ENCODE results near the gene DPEP3.

Gene DPEP3

DNA sequence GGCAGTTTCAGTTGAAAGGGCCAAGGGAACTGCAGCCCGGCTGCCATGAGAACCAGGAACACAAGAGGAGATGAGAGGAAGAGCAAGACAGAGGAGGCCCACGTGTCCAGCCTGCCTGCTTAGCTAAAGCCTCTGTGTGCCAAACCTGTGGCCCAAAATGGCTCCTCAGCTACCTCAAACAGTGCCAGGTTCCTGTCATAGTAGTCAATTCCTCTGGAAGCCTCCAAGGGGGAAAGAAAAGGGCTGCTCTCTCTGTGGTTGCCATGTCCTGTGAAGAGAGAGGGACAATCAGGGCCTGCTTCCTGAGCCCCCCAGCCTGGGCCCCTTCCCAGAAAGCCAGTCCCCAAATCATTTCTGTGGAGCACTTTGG is 17.0 kb downstream of the DPEP3 start:
- H3K9me3 ChIP-seq (ENCODE audit: control insufficient read depth, low read depth, low read length), result no peaks in the 10 kb centered on the region
- no peak overlapping the region for H3K4me3 ChIP-seq (ENCODE audit: low read length)
- H3K36me3 ChIP-seq (ENCODE audit: control insufficient read depth, low read depth, low read length), result peaks cover 35% of the 10 kb centered on the region
- peaks cover 14% of the 10 kb centered on the region for H3K4me1 ChIP-seq (ENCODE audit: control insufficient read depth, low read depth, low read length)
- no peak overlapping the region for H3K9ac ChIP-seq (ENCODE audit: low read length)
- no peaks in the 10 kb centered on the region for H3K27me3 ChIP-seq (ENCODE audit: control insufficient read depth, insufficient read depth, low read length)
- no peak overlapping the region for H3K27ac ChIP-seq (ENCODE audit: low read length)

DNA sequence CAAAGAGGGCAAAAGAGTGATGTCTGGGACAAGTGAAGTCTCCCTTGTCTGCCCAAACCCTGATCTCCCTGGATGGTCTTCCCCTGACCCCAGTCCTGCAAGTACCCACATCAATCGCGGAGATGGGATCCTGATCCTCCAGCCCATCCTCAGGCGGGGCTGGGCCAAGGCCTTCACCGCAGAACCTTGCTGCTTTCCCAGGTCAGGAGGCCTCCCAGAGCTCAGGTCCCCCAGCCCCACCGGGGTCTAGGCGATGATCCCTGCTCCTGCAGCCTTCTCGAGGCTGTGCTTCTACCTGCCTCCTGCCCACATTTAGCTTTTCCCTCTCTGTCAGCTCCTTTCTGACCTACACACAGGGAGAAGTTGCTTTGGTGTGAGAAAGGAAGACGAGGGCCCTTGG is 18.2 kb downstream of the DPEP3 start:
- H3K4me1 ChIP-seq (ENCODE audit: control insufficient read depth, low read depth, low read length), result peaks cover 8% of the 10 kb centered on the region
- no peaks in the 10 kb centered on the region for H3K9me3 ChIP-seq (ENCODE audit: control insufficient read depth, low read depth, low read length)
- H3K27me3 ChIP-seq (ENCODE audit: control insufficient read depth, insufficient read depth, low read length), result no peaks in the 10 kb centered on the region
- H3K27ac ChIP-seq (ENCODE audit: low read length), result no peak overlapping the region
- H3K36me3 ChIP-seq (ENCODE audit: control insufficient read depth, low read depth, low read length), result peaks cover 35% of the 10 kb centered on the region
- no peak overlapping the region for H3K9ac ChIP-seq (ENCODE audit: low read length)
- H3K4me3 ChIP-seq (ENCODE audit: low read length), result no peak overlapping the region

DNA sequence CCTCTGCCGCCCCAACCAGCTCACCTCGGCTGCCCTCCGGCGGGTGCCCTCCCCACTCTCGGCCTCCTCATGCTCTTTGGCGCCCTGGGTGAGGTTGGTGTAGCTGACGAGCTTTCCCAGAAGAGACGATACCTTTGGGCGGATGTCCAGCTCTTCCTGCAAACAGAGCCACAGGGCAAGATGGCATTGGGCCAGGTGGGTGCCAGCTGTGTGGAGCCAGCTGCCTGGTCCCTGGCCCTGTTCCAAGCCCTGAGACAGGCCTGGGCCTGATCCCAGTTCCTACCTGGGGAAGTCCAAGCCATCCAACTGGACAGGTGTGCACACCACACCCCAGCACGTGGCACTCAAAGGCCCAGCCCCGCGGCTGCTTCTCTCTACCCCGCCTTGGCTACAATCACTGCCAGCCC is 18.7 kb downstream of the DPEP3 start:
- Histone ChIP-seq H3K4me3 (ENCODE audit: low read length) (no peak overlapping the region), H3K36me3 (ENCODE audit: control insufficient read depth, low read depth, low read length) (peaks cover 35% of the 10 kb centered on the region), H3K4me1 (ENCODE audit: control insufficient read depth, low read depth, low read length) (peaks cover 2% of the 10 kb centered on the region), H3K9ac (ENCODE audit: low read length) (no peak overlapping the region), H3K27ac (ENCODE audit: low read length) (no peak overlapping the region), H3K27me3 (ENCODE audit: control insufficient read depth, insufficient read depth, low read length) (no peaks in the 10 kb centered on the region), H3K9me3 (ENCODE audit: control insufficient read depth, low read depth, low read length) (no peaks in the 10 kb centered on the region)

DNA sequence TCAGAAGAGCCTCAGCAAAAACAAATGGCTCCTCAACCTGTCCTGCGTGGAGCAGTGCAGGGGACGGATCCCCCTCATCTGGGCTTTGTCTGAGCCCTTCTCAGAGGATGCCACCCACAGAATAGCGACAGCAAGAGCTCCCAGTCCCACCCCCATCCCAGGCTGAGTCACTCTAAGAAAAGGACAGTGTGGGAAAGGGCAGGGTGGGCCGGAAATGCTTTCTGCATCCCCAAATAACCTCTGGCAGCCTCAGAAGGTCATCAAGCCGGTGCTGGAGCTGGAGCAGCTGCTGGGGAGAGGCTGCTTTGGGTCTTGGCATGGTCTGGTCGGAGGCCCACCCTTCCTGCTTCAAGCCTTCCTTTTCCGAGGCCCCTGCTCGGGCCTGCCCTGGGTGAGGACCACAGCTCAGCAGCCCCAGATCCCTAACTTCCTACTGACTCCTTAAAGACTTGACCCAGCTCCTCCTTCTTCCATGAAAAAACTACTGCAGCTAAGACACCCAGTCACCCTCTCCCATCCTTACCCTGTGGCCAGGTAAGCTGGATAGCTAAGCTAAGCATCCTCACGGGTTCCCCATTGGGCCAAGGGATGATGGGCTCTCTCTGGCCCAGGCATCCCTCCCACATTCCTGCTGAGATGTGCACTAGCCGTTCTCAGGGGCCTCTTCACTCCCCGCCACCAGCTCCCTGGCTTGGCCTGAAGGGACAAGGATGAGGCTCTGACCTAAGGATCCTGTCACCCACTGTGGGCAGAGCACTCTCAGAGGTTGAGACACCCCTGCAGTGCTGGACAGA is 20.6 kb downstream of the DPEP3 start:
- peaks cover 35% of the 10 kb centered on the region for H3K36me3 ChIP-seq (ENCODE audit: control insufficient read depth, low read depth, low read length)
- H3K27me3 ChIP-seq (ENCODE audit: control insufficient read depth, insufficient read depth, low read length), result no peaks in the 10 kb centered on the region
- H3K9me3 ChIP-seq (ENCODE audit: control insufficient read depth, low read depth, low read length), result no peaks in the 10 kb centered on the region
- H3K4me3 ChIP-seq (ENCODE audit: low read length), result no peak overlapping the region
- H3K9ac ChIP-seq (ENCODE audit: low read length), result no peak overlapping the region
- H3K4me1 ChIP-seq (ENCODE audit: control insufficient read depth, low read depth, low read length), result no peaks in the 10 kb centered on the region
- H3K27ac ChIP-seq (ENCODE audit: low read length), result no peak overlapping the region

DNA sequence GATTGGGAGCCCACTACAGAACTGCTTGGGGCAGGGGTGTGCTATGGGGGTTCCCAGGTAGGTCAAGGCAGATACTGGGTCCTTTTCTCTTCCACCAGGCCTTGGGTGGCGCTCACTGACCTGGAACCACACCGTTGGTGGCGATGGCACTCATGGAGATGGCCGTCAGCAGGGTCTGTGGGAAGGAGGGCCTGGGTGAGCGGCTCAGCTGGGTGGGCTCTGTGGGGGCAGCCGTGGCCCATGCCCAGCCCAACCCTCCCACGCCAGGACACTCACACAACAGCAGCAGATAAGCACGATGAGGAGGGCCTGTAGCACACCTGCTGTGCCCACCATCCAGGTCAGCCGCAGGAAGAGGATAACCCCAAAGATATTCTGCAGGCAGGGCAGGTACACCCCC is 22.7 kb downstream of the DPEP3 start:
- Histone ChIP-seq H3K9ac (ENCODE audit: low read length) (no peak overlapping the region), H3K27me3 (ENCODE audit: control insufficient read depth, insufficient read depth, low read length) (no peaks in the 10 kb centered on the region), H3K4me3 (ENCODE audit: low read length) (no peak overlapping the region), H3K9me3 (ENCODE audit: control insufficient read depth, low read depth, low read length) (no peaks in the 10 kb centered on the region), H3K27ac (ENCODE audit: low read length) (no peak overlapping the region), H3K4me1 (ENCODE audit: control insufficient read depth, low read depth, low read length) (no peaks in the 10 kb centered on the region), H3K36me3 (ENCODE audit: control insufficient read depth, low read depth, low read length) (peaks cover 40% of the 10 kb centered on the region)

DNA sequence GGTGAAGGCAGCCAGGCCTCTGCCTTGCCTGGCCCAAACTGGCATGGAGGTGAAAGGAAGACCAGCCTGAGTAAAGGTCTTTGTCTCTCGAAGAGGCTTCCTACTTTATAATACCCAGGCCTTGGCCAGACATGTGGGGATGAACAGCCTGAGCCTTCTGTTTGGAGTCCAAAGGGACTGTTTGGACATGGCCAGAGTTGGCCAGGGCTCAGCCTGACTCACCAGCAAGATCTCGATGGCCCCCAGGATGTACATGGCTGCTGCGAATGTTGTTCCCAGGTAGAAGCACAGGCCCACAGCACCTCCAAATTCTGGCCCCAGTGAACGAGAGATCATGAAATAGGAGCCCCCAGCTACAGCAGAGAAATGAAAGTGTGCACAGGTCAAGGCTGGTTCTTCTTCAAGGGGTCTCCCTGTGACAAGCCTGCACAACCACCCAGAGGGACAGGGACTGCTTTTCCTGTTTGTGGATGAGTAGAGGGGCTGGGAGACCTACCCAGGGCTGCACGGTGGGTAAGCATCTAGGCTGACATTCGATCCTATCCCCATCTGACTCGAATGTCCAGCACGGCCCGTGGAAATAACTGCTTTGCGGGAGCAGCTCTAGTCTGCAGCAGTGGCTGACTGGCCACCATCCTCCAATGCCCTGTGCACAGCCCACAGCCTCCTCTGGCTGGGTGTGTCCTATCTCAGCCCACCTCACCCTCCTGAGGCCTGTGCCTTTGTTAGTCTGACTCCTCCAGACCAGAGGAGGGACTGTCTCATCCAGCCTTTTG is 25.7 kb downstream of the DPEP3 start:
- H3K4me3 ChIP-seq (ENCODE audit: low read length), result no peak overlapping the region
- H3K27ac ChIP-seq (ENCODE audit: low read length), result no peak overlapping the region
- H3K9ac ChIP-seq (ENCODE audit: low read length), result no peak overlapping the region
- H3K9me3 ChIP-seq (ENCODE audit: control insufficient read depth, low read depth, low read length), result no peaks in the 10 kb centered on the region
- peaks cover 39% of the 10 kb centered on the region for H3K36me3 ChIP-seq (ENCODE audit: control insufficient read depth, low read depth, low read length)
- no peaks in the 10 kb centered on the region for H3K4me1 ChIP-seq (ENCODE audit: control insufficient read depth, low read depth, low read length)
- H3K27me3 ChIP-seq (ENCODE audit: control insufficient read depth, insufficient read depth, low read length), result no peaks in the 10 kb centered on the region

DNA sequence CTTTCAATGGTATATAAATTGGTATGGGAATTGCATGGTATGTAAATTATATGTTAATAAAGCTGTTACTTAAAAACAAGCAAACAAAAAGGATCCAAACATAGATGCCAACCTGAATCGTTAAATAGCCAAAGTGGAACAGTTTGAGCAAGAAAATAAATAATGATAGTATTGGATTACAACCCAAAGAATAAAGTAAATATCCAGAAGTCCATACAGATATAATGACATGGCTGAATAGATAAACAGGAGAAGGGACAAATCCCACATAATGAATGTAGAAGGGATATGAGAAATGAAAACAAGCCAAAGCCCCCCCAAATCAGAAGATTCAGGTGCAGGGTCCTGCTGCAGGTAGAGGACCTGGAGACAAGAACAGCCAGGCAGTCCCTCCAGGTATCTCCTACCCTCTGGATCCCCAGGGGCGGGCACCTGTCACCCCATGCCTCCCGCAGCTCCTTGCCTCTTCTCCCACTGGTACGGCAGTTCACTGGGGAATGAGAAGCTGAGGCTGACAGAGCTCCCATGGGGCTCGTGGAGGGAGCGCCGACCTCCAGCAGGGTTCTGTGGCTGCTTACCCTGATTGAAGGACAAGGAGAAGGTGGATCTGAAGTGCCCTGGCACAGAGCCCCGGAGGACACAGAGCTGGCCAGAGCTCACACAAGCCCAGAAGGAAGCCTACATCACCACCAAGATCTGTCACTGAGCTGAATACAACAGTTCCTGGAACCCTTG is 26.5 kb downstream of the DPEP3 start:
- H3K27me3 ChIP-seq (ENCODE audit: control insufficient read depth, insufficient read depth, low read length), result no peaks in the 10 kb centered on the region
- no peak overlapping the region for H3K27ac ChIP-seq (ENCODE audit: low read length)
- peaks cover 32% of the 10 kb centered on the region for H3K36me3 ChIP-seq (ENCODE audit: control insufficient read depth, low read depth, low read length)
- H3K9me3 ChIP-seq (ENCODE audit: control insufficient read depth, low read depth, low read length), result no peaks in the 10 kb centered on the region
- no peaks in the 10 kb centered on the region for H3K4me1 ChIP-seq (ENCODE audit: control insufficient read depth, low read depth, low read length)
- H3K9ac ChIP-seq (ENCODE audit: low read length), result no peak overlapping the region
- no peak overlapping the region for H3K4me3 ChIP-seq (ENCODE audit: low read length)

DNA sequence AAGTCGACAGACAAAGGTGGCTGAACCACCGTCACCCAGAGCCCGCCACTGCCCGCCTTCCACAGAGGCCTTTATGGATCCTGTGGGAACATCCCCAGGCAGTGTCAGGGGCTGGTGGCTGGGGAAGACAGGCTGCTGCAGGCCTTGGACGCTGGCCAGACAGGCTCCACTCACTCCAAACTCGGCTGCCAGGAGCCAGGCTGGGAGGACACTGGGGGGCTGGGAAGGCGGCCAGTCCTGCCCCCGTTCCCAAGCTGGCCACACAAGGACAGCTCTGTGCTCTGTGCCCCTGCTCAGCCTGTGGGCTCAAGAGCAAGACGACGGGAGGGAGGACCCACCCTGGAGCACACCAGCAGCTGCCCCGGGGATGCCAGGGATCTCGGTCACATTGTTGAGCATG is 28.8 kb downstream of the DPEP3 start:
- Histone ChIP-seq H3K36me3 (ENCODE audit: control insufficient read depth, low read depth, low read length) (peaks cover 36% of the 10 kb centered on the region), H3K27ac (ENCODE audit: low read length) (no peak overlapping the region), H3K9ac (ENCODE audit: low read length) (no peak overlapping the region), H3K27me3 (ENCODE audit: control insufficient read depth, insufficient read depth, low read length) (no peaks in the 10 kb centered on the region), H3K4me1 (ENCODE audit: control insufficient read depth, low read depth, low read length) (no peaks in the 10 kb centered on the region), H3K9me3 (ENCODE audit: control insufficient read depth, low read depth, low read length) (no peaks in the 10 kb centered on the region), H3K4me3 (ENCODE audit: low read length) (no peak overlapping the region)

DNA sequence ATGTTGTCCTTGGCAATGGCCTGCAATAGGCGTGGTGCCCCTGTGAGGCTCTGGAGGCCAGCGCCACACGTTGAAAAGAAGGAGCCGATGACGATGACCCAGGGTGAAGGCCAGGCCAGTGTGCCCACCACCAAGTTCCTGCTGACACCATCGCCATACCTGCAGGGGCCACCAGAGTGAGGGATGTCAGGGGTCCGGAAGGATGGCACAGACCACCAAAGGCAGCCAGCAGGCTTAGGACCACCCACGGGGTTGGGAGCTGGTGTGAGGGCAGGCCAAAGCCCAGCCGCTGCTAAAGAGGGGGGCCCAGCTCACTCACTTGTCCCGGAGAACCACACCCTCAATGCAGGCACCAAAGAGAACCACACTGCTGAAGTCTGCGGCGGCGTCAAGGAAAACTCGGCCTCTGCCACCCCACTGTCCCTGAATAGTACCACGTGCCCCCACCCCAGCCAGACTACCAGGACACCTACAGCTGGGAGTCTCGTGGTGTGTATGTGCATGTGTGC is 29.9 kb downstream of the DPEP3 start:
- Histone ChIP-seq H3K27me3 (ENCODE audit: control insufficient read depth, insufficient read depth, low read length) (no peaks in the 10 kb centered on the region), H3K36me3 (ENCODE audit: control insufficient read depth, low read depth, low read length) (peaks cover 45% of the 10 kb centered on the region), H3K9ac (ENCODE audit: low read length) (no peak overlapping the region), H3K27ac (ENCODE audit: low read length) (no peak overlapping the region), H3K9me3 (ENCODE audit: control insufficient read depth, low read depth, low read length) (no peaks in the 10 kb centered on the region), H3K4me3 (ENCODE audit: low read length) (no peak overlapping the region), H3K4me1 (ENCODE audit: control insufficient read depth, low read depth, low read length) (no peaks in the 10 kb centered on the region)

DNA sequence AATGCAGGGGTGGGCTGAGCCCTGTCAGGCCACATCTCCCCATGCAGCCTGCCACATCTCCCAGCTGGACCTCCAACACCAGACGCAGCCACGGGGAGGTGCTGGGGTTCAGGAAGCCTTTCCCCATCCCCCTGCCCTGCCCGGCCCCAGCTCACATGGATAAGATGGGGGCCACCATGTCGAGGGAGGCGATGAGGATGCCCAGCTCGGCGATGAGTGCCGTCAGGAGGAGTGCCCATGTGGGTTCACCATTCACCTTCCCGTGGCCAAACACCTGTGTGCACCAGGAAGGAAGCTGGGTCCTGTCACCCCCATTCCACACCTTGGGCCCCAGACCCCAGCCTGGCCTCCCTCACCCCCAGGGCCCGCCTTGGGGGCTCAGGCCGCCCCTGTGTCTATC is 30.7 kb downstream of the DPEP3 start:
- no peaks in the 10 kb centered on the region for H3K27me3 ChIP-seq (ENCODE audit: control insufficient read depth, insufficient read depth, low read length)
- peaks cover 51% of the 10 kb centered on the region for H3K36me3 ChIP-seq (ENCODE audit: control insufficient read depth, low read depth, low read length)
- H3K9me3 ChIP-seq (ENCODE audit: control insufficient read depth, low read depth, low read length), result no peaks in the 10 kb centered on the region
- H3K4me3 ChIP-seq (ENCODE audit: low read length), result no peak overlapping the region
- H3K27ac ChIP-seq (ENCODE audit: low read length), result no peak overlapping the region
- H3K4me1 ChIP-seq (ENCODE audit: control insufficient read depth, low read depth, low read length), result no peaks in the 10 kb centered on the region
- H3K9ac ChIP-seq (ENCODE audit: low read length), result no peak overlapping the region

DNA sequence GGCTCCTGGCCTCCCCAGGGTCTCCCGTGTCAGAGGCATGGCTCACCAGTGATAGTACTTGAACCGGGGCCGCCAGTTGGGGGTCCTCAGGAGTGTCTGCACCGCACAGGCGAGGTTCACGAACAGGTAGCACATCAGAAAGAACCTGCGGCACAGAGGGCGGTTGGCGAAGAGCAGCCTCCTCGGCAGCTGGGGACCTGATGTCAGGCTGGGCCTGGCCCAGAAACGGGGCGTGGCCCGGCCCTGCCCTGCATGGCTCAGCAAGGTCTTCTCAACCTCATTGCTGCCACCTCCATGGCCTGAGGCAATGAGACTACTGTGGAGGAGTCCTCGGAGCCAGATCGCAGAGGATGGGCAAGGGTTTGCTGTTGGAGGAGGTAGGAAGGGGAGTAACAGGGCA is 32.3 kb downstream of the DPEP3 start:
- Histone ChIP-seq H3K4me3 (ENCODE audit: low read length) (no peak overlapping the region), H3K4me1 (ENCODE audit: control insufficient read depth, low read depth, low read length) (no peaks in the 10 kb centered on the region), H3K9ac (ENCODE audit: low read length) (no peak overlapping the region), H3K27me3 (ENCODE audit: control insufficient read depth, insufficient read depth, low read length) (no peaks in the 10 kb centered on the region), H3K36me3 (ENCODE audit: control insufficient read depth, low read depth, low read length) (peaks cover 43% of the 10 kb centered on the region), H3K27ac (ENCODE audit: low read length) (no peak overlapping the region), H3K9me3 (ENCODE audit: control insufficient read depth, low read depth, low read length) (no peaks in the 10 kb centered on the region)
